Cerebellar nuclear complex (tissue), 1 donor: Measurements from ENCODE around the gene C1orf56.
A peak's percentile ranks its signal among the peaks of the same experiment; 100 is the strongest.
"Not testable (repeated sequence)": the region's sequence is repeated elsewhere in the genome, so short reads cannot be mapped to it uniquely, and the experiment has no call there.

ENCODE experiments used
- DNase-seq, 2 experiments: peaks; one replicate each; lab custom pipeline; 2025; lab: John Stamatoyannopoulos, UW

C1orf56 gene

GRCh38 chr1:151062741-151063371 is 15.3 kb downstream of the C1orf56 start:
- no peak for DNase-seq

- no peak for DNase-seq
Observed at GRCh38 chr1:151065089-151065645, 17.6 kb downstream of the C1orf56 start.

GRCh38 chr1:151067185-151067584 is 19.6 kb downstream of the C1orf56 start:
- DNase-seq = no peak

- no peak for DNase-seq
Observed at GRCh38 chr1:151069103-151069486, 21.5 kb downstream of the C1orf56 start.

GRCh38 chr1:151070474-151071276 is 23.1 kb downstream of the C1orf56 start, which contains the start of gene GABPB2:
Gene GABPB2, plus strand, starts transcription at chr1:151070761. Its CDS starts 17,429 bp downstream, at chr1:151088190.
- peak in 1 of 2 experiments; percentile 66 for DNase-seq

DNA sequence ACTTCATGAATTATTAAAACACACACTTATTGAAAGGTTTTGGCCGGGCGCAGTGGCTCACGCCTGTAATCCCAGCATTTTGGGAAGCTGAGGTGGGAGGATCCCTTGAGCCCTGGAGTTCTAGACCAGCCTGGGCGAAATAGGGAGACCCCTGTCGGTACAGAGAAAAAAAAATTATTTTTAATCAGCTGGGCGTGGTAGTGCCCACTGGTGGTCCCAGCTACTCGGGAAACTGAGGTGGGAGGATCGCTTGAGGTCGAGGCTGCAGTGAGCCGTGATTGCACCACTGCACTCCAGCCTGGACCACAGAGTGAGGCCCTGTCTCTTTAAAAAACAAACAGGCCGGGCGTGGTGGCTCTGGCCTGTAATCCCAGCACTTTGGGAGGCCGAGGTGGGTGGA is 24.7 kb downstream of the C1orf56 start:
- DNase-seq = no peak

GRCh38 chr1:151085953-151086559 is 38.5 kb downstream of the C1orf56 start:
- DNase-seq = no peak

- not testable (repeated sequence) for DNase-seq
Observed at GRCh38 chr1:151097426-151097825, 49.9 kb downstream of the C1orf56 start.

DNA sequence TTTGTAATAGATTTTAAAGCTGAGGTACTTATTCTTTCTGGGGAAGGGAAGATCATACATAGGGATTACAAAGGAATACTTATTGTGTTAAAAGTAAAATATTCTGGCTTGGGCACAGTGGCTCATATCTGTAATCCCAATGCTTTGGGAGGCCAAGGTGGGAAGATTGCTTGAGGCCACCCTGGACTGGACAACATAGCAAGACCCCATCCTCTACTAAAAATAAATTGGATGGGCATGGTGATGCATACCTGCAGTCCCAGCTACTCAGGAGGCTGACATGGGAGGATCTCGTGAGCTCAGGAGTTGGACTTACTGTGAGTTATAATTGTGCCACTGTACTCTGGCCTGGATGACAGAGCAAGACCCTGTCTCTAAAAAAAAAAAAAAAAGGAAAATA is 50.6 kb downstream of the C1orf56 start:
- no peak for DNase-seq
